Muscle of arm (tissue), 14 donors: ENCODE data around the gene TOGARAM2. TPM values are rescaled to one million over a fixed set of nuclear protein-coding genes. Genes with fewer than 3 reads are reported as not detected.

Source experiments
- DNase-seq: peaks from one replicate; pipeline ENCODE4 v3.0.0-alpha.2; 2013
- long read RNA-seq, 11 donors: transcript quantifications; one replicate each; lab custom pipeline, GENCODE V29; 2026
- polyA plus RNA-seq, 12 donors: library from polyadenylated mRNA; unstranded; fragments of 120-200 nt; gene quantifications; one replicate each; pipeline ENCODE4 v1.2.1, GENCODE V29; 2013; ENCODE audit not compliant: insufficient read length in 12 of 12

TOGARAM2 gene
- polyA plus RNA-seq: 1 to 10 TPM in 4 of 12 donors, under 1 TPM in 6, not detected in 2; 0.40 to 2.9 (median 0.90) TPM
- long read RNA-seq, donor 1: 0 reads
- long read RNA-seq, donor 2: 0 reads
- long read RNA-seq, donor 3: 0 reads
- long read RNA-seq, donor 4: 0 reads
- long read RNA-seq, donor 5: 0 reads
- long read RNA-seq, donor 6: 0 reads
- long read RNA-seq, donor 7: 0 reads
- long read RNA-seq, donor 8: 0 reads
- long read RNA-seq, donor 9: 0 reads
- long read RNA-seq, donor 10: 0 reads
- long read RNA-seq, donor 11: 0 reads

DNA sequence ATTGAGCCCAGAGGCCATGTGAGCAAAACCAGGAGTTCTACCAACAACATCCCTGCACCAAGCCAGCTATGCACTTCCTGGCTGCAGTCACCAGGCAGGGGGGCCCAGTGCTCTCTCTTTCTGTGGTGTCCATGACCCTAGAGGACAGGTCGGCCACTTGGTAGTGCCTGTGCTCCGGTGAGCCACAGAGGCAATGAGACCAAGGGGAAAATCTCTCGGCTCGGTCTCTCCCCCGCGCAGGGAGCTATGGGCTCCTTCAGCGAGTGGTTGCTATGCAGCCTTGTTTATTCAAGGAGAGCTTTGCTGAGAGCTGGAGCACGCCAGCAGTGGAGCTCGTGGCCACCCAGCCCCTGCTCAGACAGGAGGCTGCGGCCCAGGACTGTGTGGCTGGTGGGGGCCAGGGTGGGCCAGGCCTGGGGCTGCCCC is at the start of gene TOGARAM2:
Gene TOGARAM2, plus strand, starts transcription at position 283 of the 426 bp plus-strand sequence. CDS start 13,537 bp downstream, outside the sequence.
- no peak for DNase-seq

DNA sequence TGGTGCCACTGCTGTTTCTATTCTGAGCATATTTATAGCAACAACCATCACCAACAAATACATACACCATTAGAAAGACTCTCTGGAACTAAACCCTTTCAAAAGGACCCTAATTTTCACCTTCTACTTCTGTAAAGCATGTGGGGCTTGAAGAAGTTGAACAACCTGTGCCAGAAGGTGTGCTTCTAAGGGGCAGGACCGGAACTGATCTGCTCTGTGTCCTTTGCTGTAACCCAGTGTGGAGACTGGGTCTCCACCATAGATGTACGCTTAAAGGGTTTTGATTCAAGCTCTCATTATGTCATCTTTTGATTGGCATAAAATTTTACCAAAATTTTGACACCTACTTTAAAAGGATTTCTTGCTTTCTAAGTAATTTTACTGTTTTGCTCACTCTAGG is 46.3 kb upstream of the TOGARAM2 start:
- no peak for DNase-seq

DNA sequence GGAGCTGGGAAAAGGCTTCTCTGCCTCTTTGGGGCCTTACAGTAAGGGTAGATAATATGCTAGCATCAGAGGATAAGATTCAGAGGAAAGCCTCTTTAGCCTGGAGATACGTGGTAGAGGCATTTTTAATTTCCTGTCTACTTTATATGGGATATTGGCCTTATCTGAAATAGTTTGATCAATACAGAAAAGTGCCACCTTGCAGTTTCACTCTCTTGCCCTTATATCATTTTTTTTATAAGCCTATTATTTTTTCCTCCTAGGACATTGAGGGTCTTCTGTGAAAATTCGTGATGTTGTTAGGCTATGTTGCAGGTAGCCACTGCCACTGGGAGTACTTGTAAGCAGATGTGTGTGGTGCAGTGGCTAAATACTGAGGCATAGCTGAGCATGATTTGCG is 40.1 kb upstream of the TOGARAM2 start:
- DNase-seq: no peak

DNA sequence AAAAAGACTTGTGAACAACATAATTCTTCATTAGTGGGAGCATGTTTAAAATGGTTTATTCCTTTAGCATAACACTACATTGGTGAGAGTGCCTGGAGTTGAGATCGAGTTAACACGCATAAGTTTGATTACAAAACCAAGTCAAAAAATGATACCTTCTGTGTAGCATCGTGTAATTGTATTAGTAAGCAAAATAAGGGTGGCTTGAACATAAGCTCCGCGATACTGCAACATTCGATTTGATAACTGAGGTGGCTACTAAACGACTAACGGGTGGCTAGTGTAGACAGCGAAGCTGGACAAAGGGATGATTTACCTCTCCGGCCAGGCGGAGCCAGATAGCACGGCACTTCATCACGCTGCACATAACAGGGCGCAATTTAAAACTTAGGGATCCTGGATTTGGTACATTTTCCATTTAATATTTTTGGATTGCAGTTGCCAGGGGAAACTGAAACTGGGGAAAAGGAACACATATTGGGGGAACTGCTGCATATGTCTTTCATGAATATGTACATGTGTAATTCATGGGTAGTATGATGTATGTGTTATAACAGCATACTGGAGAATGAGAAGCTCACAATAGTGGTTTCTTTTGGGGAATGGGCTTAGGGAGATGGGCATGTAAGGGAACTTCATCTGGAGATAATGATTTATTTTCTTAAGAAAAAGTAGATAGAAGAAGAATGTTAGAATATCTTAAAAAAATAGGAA is 36.4 kb upstream of the TOGARAM2 start:
- no peak for DNase-seq

DNA sequence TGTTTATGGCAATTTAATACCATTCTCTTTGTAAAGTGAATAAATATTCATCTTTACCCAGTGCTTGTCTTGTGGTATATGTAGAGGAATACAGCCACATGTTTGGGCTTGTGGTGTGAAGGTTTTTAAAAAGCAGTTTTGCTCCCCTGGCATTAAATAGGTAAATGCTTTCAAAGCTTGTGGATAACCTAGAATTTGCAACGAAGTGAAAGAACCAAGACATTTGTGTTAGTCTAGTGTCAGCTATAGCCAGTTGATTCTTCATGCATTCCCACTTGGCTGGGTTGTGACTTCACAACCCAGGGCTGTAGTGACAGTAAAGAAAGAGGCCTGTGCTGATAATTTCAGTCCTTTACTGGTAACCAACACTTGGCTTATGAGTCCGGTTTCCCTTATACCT is 32.9 kb upstream of the TOGARAM2 start:
- DNase-seq: no peak

DNA sequence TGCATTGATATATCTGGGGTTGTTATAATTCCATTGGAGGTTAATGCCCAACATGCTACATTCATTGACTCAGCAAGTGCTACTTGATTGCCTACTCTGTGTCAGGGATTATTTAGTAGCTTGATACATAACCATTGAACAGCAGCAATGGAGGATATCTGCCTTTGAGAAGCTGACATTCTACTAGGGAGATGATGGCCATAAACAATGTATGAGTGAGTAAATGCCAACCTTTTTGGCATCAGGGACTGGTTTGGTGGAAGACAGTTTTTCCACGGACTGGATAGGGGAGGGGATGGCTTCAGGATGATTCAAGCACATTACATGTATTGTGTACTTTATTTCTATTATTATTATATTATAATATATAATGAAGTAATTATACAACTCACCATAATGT is 31.9 kb upstream of the TOGARAM2 start:
- DNase-seq: no peak

DNA sequence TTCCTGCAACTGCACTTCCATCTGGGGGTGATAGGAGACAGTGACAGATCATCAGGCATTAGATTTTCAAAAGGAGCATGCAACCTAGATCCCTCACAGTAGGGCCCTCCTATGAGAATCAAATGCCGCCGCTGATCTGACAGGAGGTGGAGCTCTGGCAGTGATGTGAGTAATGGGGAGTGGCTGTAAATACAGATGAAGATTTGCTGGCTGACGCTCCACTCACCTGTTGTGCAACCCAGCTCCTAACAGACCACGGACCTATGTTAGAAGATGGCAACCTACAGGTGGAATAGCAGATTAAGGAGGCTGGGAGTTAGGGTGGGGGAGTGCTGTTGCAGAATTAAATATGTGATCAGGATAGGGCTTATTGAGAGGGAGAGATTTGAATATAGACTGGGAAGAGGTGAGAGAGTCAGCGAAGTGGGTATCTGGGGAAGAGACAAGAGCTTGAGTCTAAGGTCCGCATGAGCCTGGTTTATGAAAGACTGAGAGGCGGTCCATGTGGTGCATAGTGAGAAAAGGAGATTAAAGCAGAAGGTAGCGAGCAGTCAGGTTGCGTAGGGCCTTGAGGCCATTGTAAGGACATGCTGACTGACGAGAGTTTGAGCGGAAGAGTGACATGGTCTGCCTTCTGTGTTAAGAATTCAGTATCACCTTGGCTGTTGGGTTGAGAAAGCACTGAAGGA is 31.3 kb upstream of the TOGARAM2 start:
- no peak for DNase-seq

DNA sequence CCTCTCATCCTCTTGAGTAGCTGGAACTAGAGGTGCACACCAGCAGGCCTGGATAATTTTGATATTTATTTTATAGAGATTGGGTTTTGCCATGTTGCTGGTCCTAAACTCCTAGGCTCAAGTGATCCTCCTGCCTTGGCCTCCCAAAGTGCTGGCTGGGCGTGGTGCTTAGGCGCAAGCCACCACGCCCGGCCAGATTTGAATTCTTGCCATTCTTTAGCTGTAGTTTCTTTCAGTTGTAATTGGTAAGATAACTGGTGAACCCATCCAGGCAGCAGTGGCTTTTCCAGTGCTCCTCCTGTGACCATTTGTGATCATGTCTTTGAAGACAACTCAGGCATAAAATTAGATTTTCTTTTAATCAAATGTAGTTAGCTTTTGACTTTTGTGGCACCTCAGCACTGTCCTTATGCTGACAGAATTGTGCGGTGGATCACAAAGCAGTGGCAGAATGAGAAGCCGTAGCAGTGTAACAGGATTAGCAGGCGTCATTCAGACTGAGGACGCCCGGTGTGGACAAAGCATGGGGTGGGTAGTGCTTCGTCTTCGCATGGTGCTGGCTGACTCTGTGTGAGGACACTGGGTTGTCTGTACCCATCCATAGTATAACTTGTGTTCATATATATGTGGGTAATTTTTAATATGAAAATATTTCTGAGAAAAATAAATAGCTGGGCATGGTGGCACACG is 30.0 kb upstream of the TOGARAM2 start:
- no peak for DNase-seq

DNA sequence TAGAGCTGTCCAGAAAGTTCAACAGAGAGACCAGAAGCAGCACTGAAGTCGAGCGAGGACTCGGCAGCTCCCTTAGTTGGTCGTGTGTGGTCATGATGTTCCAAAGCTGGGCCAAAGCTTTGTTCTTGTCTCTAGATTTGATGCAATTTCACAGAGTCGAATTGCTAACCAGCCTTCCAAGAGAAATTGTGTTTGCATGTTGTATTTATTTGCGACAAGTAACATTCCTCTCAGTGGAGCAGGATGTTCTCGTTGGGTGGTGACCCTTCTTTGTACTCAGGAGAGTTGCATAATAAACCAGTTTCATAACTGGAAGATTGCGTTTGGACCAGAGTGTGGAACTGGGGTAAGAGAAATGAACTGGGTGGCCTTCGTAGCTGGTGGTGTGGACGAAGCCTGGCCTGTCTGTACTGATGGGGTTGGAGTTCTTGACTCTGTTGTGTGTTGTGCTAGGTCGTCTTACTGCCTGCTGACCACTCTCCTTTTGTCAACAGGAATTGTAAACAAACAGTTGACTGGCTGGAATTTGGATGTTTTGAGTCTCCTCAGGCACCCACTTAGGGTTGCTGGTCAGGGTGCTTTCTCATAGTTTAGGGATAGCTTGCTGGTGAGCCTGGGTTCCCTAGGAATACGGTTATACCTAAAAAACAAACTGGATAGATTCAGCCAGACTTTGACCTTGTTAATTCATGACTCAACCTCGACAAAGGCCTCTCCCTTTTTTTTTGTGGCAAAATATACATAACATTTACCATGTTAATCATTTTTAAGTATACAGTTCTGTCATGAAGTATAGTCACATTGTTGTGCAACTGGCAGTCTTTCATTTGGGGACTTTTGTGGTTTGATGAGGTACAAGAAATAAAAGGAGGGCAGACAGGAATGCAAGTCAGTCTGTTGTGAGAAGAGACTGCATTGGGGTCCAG is 28.9 kb upstream of the TOGARAM2 start:
- DNase-seq: no peak

DNA sequence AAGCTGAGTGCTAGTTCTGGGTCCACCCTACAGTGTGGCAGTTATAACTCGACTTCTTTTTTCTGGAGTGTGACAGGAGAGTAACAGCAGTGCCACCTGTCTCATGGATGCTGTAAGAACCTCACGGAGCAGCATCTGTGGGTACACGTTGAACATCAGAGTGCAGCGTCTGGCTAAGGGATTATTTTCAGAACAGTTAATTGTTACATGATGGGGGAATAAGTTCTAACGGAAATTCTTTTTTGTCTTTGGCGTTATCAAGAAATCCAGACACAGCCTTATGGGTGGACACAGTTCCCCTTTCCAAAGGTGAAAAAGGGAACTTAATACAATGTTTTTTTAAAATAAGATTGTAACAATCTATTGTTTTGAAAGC is 28.3 kb upstream of the TOGARAM2 start:
- DNase-seq: no peak

DNA sequence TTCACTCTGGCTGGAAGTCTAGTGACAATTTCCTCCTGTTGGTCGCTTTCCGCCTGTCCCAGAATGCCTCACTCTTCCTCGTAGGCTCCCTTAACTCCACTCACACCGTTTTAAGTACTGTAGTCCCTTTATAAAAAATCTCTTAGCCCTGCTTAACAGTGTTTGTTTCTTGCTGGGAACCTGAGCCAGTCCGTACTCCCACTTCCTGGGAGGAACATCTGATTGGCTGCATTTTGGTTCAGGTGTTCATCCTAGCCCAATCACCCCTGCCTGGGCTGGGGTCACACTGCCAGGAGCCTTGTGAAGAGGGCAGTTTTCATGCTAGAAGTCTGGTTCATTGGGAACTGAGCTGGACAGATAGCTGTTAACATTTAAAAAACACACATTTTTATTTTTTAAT is 25.6 kb upstream of the TOGARAM2 start:
- no peak for DNase-seq

DNA sequence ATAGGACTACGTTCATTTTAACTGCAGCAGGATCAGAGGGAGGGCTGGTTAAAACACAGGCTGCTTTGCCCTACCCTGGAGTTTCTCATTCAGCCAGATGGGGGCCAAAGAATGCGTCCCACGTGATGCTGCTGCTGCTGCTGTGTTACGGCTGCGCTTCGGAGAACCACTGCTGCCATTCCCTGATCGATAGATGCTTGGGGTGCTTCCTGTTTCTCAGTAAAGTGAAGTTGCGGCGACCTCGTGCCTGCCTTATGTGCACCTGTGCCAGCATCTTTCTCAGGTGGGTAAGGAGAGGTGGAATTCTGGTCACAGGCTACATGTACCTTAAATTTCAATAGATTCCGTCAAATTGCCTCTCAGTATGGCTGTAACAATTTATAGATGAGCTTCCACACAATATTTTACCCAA is 24.7 kb upstream of the TOGARAM2 start:
- DNase-seq: no peak

DNA sequence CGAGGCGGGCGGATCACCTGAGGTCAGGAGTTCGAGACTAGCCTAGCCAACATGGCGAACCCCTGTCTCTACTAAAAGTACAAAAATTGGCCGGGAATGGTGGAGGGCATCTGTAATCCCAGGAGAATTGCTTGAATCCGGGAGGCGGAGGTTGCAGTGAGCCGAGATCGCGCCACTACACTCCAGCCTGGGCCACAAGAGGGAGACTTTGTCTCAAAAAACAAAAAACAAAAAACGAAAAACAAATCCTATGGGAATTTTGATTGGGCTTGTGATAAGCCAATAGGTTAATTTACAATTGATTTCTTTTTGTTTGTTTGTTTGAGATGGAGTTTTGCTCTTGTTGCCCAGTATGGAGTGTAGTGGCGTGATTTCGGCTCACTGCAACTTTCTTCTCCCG is 24.2 kb upstream of the TOGARAM2 start:
- DNase-seq: no peak

DNA sequence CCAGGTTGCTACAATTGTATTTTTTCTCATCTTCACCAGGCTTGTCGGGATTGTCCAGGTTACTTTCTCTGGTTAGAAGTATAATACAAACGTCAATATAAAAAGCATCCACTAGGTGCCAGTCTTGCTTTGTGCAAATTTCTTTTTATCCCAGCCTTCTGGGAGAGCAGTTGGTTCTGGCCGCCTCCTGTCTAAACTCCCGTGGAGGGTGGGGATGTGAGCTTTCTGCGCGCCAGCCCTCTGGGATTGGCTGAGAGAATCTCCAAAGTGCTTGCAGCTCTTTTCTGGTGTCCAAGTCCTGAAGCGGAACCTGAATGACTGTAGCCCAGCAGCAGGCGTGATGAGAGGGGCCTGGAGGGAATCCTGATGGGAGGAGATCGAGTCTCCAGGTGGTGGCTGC is 22.4 kb upstream of the TOGARAM2 start:
- DNase-seq: peak; percentile 72

DNA sequence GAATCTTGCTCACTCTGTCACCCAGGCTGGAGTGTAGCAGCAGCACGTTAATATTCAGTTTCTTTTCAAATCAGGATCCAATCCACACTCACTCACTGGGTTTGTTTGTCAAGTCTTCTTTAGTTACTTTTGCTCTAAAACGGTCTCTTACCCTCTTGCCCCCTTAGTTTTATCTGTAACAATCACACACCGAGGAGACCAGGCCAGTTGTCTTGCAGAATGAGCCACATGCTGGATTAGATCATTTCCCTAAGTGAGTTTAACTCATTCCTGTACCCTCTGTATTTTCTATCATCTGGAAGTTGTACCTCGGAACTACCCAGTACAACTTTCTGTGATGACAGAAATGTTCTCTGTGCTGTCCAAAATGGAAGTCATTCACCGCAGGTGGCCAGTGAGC is 20.7 kb upstream of the TOGARAM2 start:
- no peak for DNase-seq

DNA sequence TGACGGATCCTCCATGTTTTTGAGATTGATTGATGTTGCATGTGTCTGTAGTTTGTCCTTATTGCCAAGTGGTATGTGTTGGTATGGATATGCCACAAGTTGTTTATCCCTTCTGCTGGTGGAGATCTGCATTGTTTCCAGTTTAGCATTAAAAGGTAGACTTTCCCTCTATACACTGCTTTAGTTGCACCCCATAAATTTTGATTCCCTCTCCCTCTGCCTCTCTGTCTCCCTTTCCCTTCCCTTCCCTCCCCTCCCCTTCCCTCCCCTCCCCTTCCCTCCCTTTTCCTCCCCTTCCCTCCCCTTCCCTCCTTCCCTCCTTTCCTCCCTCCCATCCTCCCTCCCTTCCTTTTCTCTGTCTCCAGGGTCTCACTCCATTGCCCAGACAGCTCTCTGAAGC is 18.6 kb upstream of the TOGARAM2 start:
- no peak for DNase-seq

DNA sequence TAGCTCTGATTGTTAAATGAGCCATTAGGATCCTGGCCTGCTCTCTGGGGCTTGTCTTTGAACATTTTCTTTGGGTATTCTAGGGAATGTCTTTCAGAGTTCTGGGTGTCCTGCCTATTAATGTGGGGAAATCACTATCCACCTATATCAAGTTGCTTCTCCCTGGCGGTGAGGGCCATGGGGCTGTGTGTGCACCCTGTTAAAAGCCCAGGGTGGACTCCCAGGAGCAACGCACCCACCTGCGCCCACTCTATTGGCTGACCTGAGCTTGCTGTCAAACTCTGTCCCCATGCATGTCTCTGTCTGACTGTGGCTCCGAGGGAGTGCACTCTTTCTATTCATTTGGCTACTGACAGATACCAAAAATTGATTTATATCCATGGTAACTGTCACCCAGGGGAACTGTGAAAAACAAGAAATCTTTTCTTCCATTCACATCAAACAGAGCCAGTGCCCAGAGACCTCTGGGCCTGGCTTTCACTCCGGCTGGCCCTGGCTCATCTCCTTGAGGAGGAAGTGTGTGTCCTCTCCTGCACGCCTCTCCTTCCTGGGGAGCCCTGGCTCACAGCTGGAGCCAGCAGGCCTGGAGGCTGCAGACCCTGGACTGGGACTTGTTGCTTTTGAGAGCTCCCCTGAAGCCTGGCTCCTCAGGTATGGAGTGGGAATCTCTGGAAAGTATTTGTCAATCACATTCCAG is 10.5 kb upstream of the TOGARAM2 start:
- no peak for DNase-seq

DNA sequence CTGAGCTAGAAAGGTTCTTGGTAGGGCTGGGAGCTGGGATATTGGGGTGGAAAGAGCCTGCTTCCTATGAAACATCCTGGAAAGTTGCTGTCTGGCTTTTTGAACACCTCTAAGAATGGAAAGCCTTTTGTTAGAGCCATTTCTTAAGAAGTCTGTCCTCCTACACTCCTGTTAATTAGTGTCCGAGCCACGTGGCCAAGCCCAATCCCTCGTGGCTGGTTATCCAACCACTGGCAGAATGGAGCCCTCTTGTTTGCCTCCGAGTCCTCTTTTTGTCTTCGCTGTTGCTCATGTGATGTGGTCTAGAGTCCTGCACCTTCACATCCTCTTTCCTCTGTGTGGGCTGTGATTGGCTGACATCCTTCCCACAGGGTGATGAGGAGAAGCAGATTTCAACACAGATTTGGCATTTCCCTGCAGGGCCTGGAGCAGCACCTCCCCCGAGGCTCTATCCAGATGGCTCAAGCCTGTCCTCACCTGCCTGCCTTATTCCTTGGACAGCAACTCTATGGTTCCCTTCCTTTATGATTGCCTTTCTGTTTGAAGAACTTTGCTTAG is 8.2 kb upstream of the TOGARAM2 start:
- DNase-seq: no peak

DNA sequence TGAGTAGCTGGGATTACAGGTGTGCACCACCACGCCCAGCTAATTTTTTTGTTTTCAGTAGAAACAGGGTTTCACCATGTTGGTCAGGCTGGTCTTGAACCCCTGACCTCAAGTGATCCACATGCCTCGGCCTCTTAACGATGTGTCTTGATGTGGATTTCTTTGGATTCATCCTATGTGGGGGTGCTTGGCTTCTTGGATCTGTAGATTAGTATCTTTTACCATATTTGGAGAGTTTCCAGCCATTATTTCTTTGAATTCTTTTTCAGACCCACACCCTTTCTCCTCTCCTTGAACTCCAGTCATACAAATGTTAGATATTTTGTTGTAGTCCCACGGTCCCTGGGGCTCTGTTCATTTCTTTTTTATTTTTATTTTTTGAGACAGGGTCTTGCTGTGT is 6.8 kb upstream of the TOGARAM2 start:
- no peak for DNase-seq

DNA sequence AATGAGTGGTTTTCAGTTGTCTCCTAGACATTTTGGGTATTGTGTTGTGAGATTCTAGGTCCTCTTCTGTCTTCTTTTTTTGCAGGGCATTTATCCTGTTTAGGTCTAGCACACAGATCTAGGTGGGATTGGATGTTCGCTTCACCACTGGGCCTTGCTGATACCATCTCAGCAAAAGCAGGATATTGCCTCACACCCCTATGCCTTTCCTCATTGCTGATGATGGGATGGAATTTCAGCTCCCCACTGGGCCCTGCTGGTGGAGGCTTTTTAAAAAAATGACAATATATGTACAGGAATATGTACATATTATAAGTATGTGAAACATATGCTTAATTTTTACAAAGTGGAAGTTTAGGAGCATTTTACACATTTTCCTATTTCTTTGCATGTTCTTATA is 5.4 kb upstream of the TOGARAM2 start:
- DNase-seq: no peak
